HG02571 (cell line): ENCODE measurements around the gene LRRFIP2.
"Not testable (repeated sequence)": the region's sequence is repeated elsewhere in the genome, so short reads cannot be mapped to it uniquely, and the experiment has no call there.

Experiments used
- ATAC-seq: cut with Tn5 transposase; IDR thresholded peaks from one replicate; pipeline ENCODE4 v1.9.1; 2021; ENCODE audit warnings: mild to moderate bottlenecking, moderate library complexity; ENCODE audit not compliant: unreplicated experiment

Gene LRRFIP2, protein sequence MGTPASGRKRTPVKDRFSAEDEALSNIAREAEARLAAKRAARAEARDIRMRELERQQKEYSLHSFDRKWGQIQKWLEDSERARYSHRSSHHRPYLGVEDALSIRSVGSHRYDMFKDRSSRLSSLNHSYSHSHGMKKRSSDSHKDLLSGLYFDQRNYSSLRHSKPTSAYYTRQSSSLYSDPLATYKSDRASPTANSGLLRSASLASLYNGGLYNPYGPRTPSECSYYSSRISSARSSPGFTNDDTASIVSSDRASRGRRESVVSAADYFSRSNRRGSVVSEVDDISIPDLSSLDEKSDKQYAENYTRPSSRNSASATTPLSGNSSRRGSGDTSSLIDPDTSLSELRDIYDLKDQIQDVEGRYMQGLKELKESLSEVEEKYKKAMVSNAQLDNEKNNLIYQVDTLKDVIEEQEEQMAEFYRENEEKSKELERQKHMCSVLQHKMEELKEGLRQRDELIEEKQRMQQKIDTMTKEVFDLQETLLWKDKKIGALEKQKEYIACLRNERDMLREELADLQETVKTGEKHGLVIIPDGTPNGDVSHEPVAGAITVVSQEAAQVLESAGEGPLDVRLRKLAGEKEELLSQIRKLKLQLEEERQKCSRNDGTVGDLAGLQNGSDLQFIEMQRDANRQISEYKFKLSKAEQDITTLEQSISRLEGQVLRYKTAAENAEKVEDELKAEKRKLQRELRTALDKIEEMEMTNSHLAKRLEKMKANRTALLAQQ

GRCh38 chr3:37174532-37175126 lies at the start of gene LRRFIP2:
Gene LRRFIP2 (minus strand): TSS chr3:37174582. CDS start chr3:37148983, 25,599 bp downstream.
- no peak for ATAC-seq

- ATAC-seq, result no peak
These were observed 49.2 kb upstream of the LRRFIP2 start for GRCh38 chr3:37223576-37223975.

DNA sequence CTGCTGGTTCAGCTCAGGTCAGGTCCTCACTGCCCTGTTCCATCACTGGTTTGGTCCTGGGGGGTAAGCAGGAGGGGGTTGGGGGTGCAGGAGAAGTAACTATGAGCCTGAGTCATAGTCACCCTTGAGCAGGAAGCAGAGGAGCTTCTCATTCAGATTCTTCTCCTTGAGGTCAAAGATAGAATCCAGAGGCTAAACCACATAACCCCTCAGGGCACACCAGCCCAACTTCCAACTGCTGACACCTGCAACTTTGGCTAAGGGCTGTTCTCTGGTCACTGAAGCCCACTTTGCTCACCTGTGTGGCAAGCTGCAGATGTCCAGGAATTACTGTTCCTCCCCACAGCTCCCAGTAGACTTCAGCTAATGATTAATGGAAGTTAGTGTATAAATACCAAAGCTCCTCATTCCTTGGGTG lies 48.8 kb upstream of the LRRFIP2 start:
- ATAC-seq, result no peak

GRCh38 chr3:37222542-37222941 lies 48.2 kb upstream of the LRRFIP2 start:
- not testable (repeated sequence) for ATAC-seq

DNA sequence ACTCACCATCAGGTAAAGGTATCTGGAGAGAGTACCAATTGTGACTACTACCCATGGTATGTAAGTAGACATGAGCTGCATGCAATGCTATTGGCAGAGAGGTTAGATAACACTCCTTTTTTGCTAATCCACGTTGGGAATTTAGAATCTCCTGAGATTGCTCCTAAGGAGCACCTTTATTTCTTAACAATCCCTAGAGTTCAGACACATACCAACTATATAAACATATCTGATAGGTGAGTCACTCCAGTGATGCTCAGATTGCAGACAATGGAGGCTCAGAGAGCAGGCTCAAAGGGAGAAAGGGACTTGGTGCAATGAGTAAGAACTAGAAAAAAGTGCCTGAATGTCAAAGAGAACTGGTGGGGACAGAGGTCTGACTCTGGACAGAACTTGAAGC lies 47.0 kb upstream of the LRRFIP2 start:
- no peak for ATAC-seq

- ATAC-seq, result no peak
These were observed 44.9 kb upstream of the LRRFIP2 start for GRCh38 chr3:37219266-37219665.

DNA sequence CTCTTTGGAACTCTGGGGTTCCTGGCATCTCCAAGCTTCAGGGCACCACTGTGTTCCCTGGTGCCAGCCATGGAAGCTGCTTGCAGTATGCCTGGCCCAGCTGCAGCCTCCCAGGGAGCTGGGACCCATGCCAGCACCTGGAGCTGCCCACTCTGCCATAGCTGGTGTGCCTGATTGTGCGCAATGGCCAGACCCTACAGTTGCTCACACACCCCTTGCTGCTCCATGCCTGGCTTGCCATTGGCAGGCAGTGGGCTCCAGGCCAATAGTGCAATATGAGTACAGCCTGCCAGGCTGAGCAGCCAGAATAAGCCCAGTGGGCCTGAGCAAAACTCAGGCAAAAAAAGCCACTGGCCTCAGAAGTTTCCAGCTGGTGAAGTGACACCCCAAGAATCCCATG lies 43.8 kb upstream of the LRRFIP2 start:
- no peak for ATAC-seq

DNA sequence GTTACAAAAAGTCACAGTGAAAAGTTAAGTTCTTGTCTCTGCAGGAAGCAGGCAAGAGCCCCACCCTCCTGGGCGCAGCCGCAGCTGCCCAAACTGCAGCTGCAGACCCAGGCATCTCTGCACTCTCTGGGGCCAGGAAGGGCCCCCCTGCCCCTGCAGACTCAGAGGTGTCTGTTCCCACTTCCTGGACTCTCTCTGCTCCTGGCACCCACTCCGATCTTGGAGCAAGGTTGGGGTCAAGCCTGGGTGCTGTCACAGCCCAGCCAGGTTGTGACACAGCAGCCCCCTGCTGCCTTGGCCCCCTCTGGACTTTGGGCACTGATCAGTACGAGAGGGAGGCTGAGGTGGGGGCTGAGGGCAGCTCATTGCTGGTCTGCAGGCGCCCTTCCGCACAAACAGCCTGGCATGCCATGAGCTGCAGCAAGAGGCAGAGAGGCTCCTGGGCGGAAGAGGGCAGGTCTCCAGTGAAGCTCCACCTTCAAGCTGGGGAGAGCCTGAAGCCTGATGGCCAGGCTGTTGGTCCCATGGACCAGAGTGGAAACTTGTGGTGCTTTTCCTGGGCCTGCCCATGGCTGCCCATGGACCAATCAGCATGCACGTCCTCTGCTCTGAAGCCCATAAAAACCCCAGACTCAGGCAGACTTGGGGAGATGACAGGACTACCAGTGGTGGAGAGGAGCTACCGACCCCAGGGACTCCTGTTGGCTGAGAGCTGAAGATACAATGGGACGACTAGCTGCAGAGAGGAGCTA lies 42.9 kb upstream of the LRRFIP2 start:
- no peak for ATAC-seq

DNA sequence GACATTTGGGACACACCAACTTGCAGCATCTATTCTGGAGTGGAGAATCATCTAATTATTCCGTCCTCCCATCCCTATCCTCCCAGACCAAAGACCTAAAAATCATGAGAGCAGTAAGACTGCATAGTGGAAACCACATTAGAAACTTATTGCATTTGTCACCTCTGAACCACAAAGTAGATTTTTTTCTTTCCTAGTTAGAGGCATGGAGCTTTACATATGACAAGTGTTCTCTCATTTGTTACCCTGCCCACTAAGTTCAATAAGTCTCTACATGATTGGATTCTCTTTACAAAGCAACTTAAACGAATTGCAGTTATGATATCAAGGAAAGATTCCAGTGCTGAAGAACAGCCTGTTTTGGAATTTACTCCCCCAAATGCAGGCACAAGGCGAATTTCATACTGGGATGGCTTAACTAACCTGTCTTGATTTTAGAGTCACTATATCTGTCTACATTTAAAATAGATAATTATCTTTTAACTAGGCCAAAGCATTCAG lies 42.3 kb upstream of the LRRFIP2 start:
- ATAC-seq, result no peak

GRCh38 chr3:37214076-37214475 lies 39.7 kb upstream of the LRRFIP2 start:
- no peak for ATAC-seq

DNA sequence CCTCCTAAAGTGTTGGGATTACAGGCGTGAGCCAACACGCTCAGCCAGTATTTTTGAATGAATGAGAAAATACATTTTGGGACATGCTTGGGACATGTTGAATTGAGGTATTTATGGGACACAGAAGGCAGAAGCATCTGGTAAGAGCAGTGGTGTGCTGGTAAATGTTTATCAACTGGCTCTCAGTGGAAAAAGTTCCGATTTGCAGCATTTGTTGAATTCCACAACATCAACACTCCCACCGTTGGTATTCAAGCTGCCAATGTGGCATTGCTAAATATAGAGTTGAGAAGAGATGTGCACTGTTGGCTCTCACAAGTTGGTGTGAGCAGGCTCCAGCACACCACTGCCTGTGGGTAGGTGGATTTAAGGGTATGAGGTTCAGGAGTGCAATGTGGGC lies 35.8 kb upstream of the LRRFIP2 start:
- no peak for ATAC-seq

DNA sequence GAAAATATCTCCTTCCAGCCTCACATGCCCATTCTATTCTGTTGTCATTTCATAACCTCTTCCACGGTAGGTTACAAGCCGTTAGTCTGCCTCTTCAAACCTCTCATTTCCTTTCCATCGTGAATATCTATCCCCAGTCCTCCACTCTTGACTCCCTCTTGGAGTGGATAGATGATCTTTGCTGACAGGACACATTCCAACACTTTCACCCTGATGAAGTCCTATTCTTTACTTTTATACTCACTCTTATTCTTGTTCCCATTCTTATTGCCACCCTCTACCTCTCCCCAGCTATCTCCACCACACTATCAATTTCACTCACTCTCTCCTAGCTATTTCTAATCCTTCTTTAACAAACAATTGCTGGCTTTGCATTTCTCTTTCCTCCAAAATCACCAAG lies 34.2 kb upstream of the LRRFIP2 start:
- ATAC-seq, result not testable (repeated sequence)

DNA sequence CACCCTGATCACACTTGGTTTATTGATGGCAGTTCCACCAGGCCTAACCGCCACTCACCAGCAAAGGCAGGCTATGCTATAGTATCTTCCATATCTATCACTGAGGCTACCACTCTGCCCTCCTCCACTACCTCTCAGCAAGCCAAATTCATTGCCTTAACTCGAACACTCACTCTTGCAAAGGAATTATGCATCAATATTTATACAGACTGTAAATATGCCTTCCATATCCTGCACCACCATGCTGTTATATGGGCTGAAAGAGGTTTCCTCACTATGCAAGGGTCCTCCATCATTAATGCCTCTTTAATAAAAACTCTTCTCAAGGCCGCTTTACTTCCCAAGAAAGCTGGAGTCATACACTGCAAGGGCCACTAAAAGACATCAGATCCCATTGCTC lies 33.6 kb upstream of the LRRFIP2 start:
- not testable (repeated sequence) for ATAC-seq

DNA sequence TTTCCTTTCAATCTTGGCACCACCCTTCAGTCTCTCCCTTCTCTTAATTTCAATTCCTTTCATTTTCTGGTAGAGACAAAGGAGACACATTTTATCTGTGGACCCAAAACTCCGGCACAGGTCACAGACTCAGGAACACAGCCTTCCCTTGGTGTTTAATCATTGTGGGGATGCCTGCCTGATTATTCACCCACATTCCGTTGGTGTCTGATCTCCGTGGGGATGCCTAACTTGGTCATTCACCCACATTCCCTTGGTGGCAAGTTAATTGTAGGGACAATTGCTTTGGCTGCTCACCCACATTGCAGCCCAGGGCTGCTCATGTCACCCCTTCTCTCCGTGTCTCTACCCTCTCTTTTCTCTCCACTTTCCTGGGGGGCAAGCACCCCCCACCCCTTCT lies 31.7 kb upstream of the LRRFIP2 start:
- ATAC-seq, result not testable (repeated sequence)

DNA sequence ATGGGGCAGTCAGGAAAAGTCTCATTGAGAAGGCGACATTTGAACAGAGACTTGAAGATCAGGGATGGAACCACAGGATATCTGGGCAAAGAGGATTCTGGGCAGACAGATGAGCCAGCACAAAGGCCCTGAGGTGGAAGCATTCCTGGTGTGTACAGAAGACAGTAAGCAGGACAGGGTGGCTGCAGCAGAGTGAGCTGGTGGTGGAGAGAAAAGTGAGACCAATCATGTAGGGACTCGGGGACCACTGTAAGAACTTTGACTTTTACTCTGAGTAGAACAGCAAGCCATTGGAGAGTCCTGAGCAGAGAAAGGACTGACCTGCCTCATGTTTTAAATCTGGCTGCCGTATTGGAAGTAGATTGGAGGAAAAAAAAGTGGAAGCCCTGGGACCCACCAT lies 29.9 kb upstream of the LRRFIP2 start:
- ATAC-seq, result no peak

DNA sequence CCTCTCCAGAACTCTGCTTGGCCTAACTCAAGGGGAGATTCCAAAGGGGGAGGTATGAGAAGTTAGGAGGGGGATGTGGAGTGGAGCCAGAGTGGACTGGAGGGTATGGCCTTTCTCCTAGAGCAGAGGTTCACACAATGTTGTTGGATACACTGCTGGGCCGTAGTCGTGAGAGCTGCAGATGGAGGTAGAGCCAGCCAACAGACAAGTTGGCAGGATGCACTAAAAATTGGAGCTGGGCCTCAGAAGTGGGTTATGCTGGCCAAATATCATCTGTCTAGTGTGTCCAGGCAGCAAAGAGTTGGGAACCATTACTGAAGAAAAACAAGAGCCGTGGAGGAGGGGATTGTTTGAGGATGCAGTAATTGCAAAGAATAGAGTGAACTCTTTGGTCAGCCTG lies 27.7 kb upstream of the LRRFIP2 start:
- no peak for ATAC-seq

DNA sequence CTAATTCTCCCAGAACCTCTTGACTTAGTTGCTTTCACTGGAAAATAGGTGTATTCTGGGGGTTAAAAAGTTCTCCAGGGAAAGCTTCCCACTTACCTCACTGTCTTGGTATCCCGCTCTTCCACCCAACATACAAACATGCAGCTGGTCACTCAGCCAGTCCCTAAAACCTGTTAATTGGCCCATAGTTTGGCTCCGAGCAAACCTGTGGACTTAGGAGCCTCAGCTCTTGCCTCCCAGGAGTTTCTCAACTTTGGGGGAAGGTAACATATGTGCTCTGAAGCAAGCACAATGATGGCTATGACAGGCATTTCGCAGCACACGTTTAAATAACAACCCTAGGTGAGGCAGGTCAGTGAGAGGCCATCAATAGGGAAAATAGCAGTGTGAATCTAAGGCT lies 25.8 kb upstream of the LRRFIP2 start:
- ATAC-seq, result no peak

- no peak for ATAC-seq
These were observed 24.6 kb upstream of the LRRFIP2 start for GRCh38 chr3:37198996-37199395.

DNA sequence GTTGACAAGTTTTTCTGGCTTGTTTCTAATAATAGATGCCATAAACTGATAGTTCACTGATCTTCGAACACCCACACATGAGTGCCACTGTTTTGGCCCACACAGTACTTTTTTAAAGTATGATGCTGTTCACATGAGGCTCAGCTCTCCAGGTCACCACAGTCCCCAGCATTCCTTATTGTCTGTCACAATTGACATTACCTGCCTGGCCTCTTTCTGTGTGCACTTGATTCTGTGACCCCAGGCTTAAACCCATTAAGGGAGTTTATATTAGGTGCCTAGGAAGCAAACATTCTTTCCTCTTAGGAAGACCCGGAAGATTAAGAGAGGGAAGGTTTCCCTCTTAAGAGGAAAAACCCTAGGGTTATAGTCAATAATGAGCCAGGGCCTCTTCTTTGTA lies 24.2 kb upstream of the LRRFIP2 start:
- no peak for ATAC-seq

- no peak for ATAC-seq
These were observed 23.5 kb upstream of the LRRFIP2 start for GRCh38 chr3:37197810-37198371.

- ATAC-seq, result no peak
These were observed 20.2 kb upstream of the LRRFIP2 start for GRCh38 chr3:37194533-37194932.
